NCI-H1694 treated with DMSO at 0.1 percent for 48 hours (cell line): Measurements from ENCODE around the gene NAB1.
"Not testable (repeated sequence)": the region's sequence is repeated elsewhere in the genome, so short reads cannot be mapped to it uniquely, and the experiment has no call there.

Experiments
- DNase-seq: peaks from one replicate; lab custom pipeline; 2025; lab: John Stamatoyannopoulos, UW

The NAB1 gene

GRCh38 chr2:190649035-190649797, at the start of gene NAB1:
NAB1 (plus strand) TSS chr2:190649083; CDS start chr2:190659177, 10,094 bp downstream.
- no peak for DNase-seq

DNA sequence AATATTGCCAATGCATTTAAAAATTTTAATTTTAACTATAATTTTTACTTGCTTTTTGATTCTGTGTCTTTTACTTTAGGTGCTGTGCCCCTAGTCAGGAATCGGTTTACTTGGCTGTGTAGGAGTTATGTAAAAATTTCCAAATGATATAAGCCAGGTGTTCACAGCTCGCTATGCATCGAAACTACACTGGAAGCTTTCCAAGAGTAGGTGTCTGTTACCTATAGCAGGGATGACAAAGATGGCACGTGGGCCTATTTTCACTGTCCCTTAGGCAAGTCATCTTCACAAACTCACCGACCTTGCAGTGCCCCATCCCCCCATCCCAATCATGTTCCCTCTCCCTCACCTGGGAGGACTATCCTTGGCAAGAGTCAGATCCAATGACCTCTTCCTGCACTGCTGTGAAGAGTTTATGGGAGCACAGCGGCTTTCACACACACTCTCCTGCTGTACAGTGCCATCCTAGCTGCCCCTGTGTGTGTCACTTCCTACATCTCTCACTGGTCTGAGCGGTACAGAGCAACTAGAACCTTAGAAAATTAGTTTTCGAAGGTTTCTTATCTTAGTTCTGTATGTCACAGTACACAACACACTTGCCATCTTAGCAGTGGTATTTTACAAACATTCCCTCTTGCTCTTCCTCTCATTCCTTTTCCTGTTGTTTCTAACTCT, 49.2 kb upstream of the NAB1 start:
- no peak for DNase-seq

DNA sequence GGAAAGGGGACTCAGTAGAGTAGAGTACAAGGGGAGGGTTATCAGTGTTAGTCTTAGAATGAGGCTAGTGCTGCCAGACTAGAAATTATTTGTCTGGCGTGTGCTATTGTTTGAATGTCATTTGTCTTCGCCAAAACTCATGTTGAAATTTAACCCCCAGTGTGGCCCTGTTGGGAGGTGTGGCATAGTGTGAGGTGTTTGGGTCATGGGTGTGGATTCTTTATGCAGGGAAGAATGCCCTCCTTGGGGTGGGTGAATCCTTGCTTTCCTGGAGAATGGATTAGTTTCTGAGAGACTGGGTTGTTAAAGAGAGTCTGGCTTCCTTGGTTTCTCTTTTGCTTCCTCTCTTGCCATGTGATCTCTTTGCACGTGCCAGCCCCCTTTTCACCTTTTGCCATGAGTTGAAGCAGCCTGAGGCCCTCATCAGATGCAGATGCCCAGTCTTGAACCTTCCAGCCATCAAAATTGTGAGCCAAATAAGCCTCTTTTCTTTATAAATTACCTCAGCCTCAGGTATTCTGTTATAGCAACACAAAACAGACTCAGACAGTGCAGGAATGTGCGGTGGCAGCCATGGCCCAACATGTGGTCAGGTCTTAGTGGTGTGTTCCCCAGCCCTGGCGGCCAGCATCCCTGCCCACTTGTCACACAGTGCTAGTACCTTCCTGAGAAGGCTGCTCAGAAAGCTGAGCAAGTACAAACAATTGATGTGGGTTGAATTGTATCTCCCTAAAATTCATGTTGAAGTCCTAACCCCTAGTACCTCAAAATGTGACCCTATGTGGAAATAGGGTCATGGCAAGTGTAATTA, 48.4 kb upstream of the NAB1 start:
- no peak for DNase-seq

GRCh38 chr2:190603374-190603773, 45.5 kb upstream of the NAB1 start:
- no peak for DNase-seq

- no peak for DNase-seq
Observed at GRCh38 chr2:190607014-190607597, 41.8 kb upstream of the NAB1 start.

- DNase-seq: no peak
Observed at GRCh38 chr2:190607657-190608357, 41.1 kb upstream of the NAB1 start.

GRCh38 chr2:190608863-190609262, 40.0 kb upstream of the NAB1 start:
- DNase-seq: not testable (repeated sequence)

DNA sequence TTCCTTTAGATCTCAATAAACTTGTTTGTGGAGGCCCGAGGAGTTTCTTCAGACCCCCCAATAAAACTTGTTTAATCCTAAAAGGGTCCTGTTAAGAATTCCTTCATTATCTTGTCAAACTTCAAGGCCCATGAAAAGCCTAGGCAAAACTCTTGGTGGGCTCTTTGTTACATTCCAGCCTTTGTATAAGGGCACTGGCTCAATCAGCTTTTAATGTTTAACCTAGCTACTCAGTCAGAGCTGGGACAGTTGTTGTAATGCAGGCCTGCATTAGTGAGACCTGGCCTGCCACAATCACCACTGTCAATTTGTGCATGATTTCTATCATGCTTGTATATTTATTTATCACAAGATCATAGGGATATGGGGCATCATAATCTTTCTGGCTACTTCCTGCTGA, 39.5 kb upstream of the NAB1 start:
- not testable (repeated sequence) for DNase-seq

DNA sequence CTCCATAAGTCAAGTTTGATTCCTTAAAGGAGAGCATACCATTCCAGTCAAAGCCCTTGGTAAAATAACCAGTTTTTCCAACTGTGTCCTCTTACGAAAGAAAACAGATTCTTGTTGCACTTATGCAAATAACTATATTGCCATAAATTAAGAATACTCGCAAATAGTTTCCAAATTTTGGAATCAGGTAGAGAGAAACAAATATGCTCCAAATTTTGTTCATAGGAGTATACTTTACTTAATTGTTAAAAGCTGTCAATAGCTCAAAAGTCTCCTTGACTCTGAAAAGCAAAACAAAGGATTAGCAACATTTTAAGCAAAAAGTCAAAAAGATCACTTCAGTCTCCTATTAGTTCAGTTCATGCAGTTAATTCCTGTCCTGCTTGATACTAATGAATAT, 38.4 kb upstream of the NAB1 start:
- not testable (repeated sequence) for DNase-seq

DNA sequence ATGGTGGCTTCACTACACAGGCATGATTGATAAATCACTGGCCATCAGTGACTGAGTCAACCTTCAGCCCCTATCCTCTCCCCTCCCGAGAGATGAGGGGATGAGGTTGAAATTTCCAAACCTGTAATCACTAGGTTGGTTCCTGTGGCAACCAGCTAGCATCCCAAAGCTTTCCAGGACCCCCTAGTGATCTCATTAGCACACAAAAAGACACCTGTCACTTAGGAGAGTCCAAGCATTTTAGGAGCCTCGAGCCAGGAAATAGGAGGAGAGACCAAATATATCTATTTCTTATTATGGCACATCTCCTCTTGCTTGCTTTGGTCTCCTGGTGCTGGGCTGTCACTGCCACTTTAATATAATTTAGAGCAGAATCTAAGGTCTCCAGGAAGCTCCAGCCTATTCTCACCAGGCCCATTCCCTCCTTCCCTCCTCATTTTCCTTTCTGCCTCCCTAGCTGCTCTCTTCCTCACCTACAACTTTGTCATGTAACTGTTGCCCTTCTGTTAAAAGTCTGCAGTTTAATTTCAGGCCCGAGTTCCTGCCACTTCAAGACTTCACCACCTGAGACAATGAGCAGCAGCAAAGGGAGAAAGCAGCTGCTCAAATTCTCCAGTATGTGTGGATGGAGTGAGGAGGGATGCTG, 33.2 kb upstream of the NAB1 start:
- no peak for DNase-seq

- no peak for DNase-seq
Observed at GRCh38 chr2:190618030-190618429, 30.9 kb upstream of the NAB1 start.

- DNase-seq: no peak
Observed at GRCh38 chr2:190625691-190626090, 23.2 kb upstream of the NAB1 start.

DNA sequence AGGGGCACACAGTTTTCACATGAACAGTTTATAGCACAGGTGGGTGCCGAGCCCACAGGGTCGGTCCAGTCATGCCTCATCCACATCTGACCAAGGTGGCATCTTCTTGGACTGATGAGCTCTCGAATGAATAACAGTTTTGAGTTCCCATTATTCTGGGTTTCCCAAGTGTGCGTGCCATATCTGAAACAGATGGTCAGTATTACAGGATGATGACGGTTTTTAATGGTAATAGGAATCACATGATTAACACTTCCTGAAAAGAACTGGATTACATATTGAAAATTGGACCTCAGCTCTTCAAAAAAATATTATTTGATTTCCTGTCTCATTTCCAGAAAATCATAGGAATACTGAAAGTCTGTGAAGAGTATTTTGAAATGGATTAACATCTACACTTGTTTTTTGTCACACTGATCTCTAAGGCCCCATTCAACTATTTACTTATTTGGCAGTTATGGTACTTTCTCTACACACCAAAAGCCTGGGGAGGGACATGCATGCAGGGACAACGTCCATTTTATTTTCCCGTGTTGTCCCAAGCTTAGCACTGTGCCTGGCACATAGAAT, 22.2 kb upstream of the NAB1 start:
- DNase-seq: peak; percentile 5

GRCh38 chr2:190627448-190628412, 21.2 kb upstream of the NAB1 start:
- DNase-seq: peak; percentile 32

DNA sequence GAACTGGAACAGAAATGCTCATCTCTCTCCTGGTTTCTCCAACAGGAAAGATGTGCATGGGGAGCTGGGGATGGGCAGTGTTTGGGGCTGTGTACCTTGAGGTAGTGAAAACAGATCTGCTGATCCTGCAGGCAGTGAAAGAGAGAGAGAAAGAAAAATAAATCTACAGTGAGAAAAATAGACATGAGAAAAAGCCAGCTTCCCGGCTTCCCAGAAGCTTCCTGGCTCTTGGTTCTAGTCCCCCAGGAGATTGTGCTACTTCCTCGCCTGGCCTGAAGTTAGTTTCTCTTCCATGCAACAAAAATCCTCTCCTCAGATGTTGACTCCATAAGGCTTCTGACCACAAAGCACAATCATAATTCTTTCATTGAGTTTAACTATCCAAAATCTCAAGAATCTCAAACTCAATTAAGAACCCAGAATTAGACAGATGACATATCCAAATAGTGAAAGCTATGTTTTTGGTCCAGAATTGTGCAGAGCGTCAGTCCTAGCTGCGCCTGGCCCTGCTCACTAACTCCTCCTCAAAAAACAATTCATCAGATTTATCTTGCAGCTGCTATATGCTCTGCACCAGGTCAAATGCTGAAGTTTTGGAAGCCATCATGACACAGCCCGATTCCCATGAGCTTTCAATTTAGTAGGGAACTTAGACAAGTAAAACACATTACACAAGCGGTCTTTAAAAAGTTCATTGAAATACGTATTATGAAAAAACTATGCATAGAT, 20.1 kb upstream of the NAB1 start:
- DNase-seq: no peak

- DNase-seq: no peak
Observed at GRCh38 chr2:190634381-190634780, 14.5 kb upstream of the NAB1 start.

DNA sequence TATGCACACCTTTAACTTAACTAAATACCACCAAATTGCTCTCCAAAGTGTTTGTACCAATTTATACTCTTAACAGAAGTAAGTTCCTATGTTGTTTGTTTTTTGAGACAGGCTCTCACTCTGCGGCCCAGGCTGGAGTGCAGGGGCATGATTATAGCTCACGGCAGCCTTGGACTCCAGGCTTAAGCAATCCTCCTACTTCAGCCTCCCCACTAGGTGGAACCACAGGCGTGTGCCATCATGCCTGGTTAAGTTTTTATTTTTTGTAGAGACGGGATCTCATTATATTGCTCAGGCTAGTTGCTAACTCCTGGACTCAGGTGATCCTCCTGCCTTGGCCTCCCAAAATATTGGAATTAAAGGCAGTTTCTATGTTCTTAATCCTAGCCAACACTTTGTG, 13.1 kb upstream of the NAB1 start:
- DNase-seq: no peak

DNA sequence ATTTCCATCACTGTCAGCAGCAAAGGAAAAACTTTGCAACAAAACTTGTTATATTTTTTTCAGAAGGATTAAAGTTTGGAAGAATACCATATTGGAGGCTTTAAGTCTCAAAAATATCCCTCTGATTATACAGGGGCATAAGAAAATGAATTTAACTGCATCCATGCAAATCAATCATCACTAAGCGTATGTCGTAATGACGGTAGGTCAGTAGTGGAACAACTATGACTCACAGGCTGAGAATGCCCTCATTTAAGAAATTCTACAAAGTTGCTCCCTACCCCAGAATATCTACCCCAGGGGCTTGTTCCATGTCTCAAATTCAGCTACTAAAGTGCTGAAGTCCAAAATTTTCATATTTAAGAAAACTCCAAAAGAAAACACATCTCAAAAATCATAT, 12.5 kb upstream of the NAB1 start:
- no peak for DNase-seq

GRCh38 chr2:190637281-190637734, 11.6 kb upstream of the NAB1 start:
- DNase-seq: no peak
